SK-N-SH (cell line): ENCODE data around the gene RNF157.

ENCODE experiments used
- CHD2 ChIP-seq: fragments of 150-350 bp; IDR thresholded peaks from 2 replicates; pipeline ENCODE4 v1.6.1; 2018; ENCODE audit warnings: low read length; ENCODE audit not compliant: partially characterized antibody
- ELF1 ChIP-seq: IDR thresholded peaks from 2 replicates; pipeline ENCODE4 v1.4.0; 2012
- JUND ChIP-seq: IDR thresholded peaks from 2 replicates; pipeline ENCODE4 v1.4.0; 2012
- MAX ChIP-seq: IDR thresholded peaks from 2 replicates; pipeline ENCODE4 v1.4.0; 2012; ENCODE audit warnings: low read depth
- MEF2A ChIP-seq: IDR thresholded peaks from 2 replicates; pipeline ENCODE4 v1.4.0; 2012; ENCODE audit warnings: low read depth, borderline replicate concordance
- POLR2AphosphoS5 ChIP-seq: IDR thresholded peaks from 2 replicates; pipeline ENCODE4 v1.6.1; 2012; ENCODE audit warnings: low read depth, low read length
- RFX5 ChIP-seq: IDR thresholded peaks from 2 replicates; pipeline ENCODE4 v1.6.1; 2012; ENCODE audit warnings: mild to moderate bottlenecking, improper control_type of control experiment, low read length
- SIN3A ChIP-seq: IDR thresholded peaks from 2 replicates; pipeline ENCODE4 v1.6.1; 2012; ENCODE audit warnings: low read depth, mild to moderate bottlenecking, low read length, moderate library complexity, borderline replicate concordance
- TF ChIP-seq, protein P1 (sequence below): fragments of 200-600 bp; sonication (generic); IDR thresholded peaks from 2 replicates; pipeline ENCODE4 v1.6.1; 2017; ENCODE audit warnings: antibody characterized with exemption, mild to moderate bottlenecking, moderate library complexity
- TF ChIP-seq, protein P2 (sequence below): IDR thresholded peaks from 2 replicates; pipeline ENCODE4 v1.6.1; 2012; ENCODE audit warnings: mild to moderate bottlenecking, low read depth, low read length, moderate library complexity

GRCh38 chr17:76253841-76254240 lies 13.5 kb upstream of the RNF157 start:
- TF ChIP-seq SIN3A (no peak), RFX5 (no peak), MEF2A (no peak), MAX (no peak), ELF1 (no peak), CHD2 (no peak), JUND (no peak), POLR2AphosphoS5 (no peak)
- TF ChIP-seq, protein P1, sequence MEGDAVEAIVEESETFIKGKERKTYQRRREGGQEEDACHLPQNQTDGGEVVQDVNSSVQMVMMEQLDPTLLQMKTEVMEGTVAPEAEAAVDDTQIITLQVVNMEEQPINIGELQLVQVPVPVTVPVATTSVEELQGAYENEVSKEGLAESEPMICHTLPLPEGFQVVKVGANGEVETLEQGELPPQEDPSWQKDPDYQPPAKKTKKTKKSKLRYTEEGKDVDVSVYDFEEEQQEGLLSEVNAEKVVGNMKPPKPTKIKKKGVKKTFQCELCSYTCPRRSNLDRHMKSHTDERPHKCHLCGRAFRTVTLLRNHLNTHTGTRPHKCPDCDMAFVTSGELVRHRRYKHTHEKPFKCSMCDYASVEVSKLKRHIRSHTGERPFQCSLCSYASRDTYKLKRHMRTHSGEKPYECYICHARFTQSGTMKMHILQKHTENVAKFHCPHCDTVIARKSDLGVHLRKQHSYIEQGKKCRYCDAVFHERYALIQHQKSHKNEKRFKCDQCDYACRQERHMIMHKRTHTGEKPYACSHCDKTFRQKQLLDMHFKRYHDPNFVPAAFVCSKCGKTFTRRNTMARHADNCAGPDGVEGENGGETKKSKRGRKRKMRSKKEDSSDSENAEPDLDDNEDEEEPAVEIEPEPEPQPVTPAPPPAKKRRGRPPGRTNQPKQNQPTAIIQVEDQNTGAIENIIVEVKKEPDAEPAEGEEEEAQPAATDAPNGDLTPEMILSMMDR, result no peak
- TF ChIP-seq, protein P2, sequence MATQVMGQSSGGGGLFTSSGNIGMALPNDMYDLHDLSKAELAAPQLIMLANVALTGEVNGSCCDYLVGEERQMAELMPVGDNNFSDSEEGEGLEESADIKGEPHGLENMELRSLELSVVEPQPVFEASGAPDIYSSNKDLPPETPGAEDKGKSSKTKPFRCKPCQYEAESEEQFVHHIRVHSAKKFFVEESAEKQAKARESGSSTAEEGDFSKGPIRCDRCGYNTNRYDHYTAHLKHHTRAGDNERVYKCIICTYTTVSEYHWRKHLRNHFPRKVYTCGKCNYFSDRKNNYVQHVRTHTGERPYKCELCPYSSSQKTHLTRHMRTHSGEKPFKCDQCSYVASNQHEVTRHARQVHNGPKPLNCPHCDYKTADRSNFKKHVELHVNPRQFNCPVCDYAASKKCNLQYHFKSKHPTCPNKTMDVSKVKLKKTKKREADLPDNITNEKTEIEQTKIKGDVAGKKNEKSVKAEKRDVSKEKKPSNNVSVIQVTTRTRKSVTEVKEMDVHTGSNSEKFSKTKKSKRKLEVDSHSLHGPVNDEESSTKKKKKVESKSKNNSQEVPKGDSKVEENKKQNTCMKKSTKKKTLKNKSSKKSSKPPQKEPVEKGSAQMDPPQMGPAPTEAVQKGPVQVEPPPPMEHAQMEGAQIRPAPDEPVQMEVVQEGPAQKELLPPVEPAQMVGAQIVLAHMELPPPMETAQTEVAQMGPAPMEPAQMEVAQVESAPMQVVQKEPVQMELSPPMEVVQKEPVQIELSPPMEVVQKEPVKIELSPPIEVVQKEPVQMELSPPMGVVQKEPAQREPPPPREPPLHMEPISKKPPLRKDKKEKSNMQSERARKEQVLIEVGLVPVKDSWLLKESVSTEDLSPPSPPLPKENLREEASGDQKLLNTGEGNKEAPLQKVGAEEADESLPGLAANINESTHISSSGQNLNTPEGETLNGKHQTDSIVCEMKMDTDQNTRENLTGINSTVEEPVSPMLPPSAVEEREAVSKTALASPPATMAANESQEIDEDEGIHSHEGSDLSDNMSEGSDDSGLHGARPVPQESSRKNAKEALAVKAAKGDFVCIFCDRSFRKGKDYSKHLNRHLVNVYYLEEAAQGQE, result no peak
